Measurements from ENCODE around the gene NRN1.
A peak's percentile ranks its signal among the peaks of the same experiment; 100 is the strongest.
"Not testable (repeated sequence)": the region's sequence is repeated elsewhere in the genome, so short reads cannot be mapped to it uniquely, and the experiment has no call there.

NRN1 gene

DNA sequence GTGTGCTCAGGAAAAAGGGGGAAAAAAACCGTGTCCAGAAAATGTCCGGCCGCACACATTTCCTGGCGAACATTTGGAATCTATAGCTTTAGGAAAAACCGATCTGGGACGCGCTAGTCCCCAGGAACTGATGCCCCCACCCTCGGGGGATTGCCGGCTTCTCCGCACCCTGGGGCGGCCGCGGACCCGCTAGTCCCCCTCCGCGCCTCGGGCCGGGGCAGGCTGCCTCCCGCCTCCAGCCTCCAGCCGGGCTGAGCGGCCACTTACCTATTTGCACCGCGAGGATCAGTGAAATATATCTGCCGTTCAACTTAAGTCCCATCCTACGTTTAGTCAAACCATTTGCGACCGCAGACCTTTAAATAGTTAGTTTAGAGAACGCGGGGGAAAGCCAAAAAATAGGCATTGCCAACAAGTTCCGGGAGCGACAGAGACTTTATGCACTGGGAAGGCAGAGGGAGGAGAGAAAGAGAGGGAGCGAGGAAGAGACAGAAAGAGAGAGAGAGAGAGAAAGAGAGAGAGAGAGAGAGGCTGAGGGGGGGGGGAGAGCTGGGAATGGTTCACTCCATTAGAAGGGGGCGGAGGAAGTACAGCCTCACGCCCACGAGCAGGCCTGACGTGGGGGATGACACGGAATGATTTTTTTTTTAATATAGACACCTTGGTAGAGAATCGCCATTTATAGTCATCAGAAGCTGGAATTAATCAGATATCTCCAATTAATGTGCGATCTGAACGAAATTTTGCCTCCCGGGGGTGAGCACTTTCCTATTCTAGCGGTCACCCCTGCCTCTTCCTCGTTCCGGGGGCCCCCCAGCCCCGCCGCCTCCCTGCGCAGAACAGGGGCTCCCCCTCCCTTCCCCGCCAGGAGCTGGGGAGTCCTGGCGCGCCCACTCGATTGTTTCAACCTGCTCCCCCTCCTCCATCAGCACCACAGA, at the start of gene NRN1:
TSS of gene NRN1 (minus strand) at position 498 of the 938 bp plus-strand sequence. CDS start at position 322, 176 bp downstream.
- peak; percentile 41 to 46 for DNase-seq

DNA sequence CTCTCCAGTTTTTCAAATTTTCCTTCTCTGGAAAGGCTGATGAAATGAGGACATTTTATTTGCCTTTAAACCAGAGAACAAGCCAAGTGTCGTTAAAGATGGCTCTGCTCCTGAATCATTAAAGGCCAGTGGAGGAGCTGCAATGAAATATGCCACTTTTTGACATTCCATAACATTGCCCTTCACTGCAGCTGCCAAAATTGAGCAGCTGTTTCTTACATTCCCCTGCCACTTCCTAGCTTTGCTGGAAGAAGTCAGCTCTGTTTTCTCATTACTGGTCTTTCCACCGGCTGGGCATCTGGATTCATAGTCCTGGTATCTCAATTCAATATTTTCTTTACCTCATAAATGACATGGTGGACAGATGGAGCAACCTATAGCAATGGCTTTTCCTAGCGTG, 45.5 kb upstream of the NRN1 start:
- DNase-seq, result no peak

- DNase-seq, result no peak
Measured at GRCh38 chr6:6046716-6047115, 40.0 kb upstream of the NRN1 start.

GRCh38 chr6:6039946-6040509, 33.3 kb upstream of the NRN1 start:
- DNase-seq, result no peak

DNA sequence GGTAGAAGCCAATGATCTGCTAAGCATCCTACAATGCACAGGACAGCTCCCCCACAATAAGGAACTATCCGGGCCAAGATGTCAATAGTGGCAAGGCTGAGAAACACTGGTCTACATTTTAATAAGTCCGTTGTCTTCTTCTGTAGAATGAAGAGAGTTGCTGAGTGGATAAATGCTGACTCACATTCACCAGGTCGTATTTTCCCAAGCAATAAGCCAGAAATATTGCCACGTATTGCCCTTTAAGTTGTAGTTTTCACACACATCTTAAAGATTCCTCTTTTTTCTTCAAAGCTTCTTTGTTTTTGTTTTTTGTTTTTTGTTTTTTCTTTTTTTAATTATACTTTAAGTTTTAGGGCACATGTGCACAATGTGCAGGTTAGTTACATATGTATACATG, 30.5 kb upstream of the NRN1 start:
- no peak for DNase-seq

DNA sequence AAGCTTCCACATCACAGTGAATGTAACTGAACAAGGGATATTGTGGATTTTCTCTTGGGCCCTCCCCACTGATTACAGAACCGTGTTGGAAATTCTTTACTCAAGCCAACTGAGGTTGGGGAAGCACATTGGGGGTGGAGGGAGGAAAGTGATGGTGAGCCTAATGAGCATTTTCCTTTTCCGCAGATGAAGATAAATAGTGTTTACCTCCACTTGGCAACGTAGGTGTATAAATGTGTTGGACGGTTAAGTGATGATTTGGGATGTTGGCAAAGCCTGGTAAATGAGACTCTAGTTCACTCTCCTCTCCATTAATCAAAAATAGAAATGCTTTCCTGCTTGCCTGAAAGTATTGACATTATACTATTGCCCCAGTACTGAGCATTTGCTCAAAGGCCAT, 27.1 kb upstream of the NRN1 start:
- DNase-seq, result no peak

DNA sequence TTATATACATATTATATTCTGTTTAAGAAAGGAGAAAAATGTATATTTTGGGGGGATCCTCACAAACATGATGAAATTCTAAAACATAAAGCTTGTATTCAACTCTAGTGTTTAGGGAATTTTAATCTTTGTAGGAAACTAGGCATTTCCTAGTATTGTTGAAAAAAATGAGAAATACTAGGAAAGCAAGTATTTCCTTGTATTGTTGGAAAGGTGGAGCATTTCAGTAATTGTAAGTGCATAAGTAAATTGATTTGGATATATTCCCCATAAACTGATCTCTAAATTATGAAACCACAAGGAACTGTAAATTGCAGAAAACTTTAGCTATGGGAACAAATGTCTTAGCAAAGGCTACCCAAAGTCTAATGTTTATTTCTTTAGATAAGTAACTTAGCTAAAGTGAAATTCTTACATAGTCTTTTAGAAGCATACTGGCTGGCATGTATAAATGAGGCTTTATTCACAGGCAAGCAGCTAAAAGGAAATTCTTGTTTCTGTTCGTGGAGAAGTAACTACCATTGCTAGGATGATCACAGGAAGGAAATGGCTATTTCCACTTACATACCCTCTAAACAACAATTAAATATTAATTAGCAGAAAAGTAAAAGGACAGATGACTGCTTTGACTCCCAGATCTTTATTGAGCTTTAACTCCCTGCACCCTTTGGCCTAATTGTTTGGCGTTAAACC, 19.9 kb upstream of the NRN1 start:
- DNase-seq, result no peak

- no peak for DNase-seq
Measured at GRCh38 chr6:6025736-6026135, 19.0 kb upstream of the NRN1 start.

DNA sequence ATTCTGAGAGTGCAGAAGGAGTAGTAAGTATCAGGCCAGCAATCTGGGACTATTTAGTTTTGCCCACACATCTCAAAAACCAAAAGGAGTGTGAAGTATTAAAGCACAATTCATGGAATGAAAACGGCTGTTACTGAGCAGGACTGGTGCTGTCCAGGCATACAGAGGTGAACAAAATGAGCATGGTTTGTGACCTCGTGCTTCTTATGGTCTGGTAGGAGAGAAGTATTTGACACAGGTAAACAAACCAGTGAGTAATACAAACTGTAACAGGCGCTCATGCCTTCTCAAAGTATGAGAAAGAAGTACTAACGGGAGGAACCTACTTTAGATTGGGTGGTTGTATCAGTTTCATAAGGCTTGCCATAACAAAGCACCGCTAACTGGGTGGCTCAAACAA, 17.5 kb upstream of the NRN1 start:
- DNase-seq, result no peak

GRCh38 chr6:6022841-6023240, 16.1 kb upstream of the NRN1 start:
- not testable (repeated sequence) for DNase-seq

GRCh38 chr6:6008648-6009421, 2.1 kb upstream of the NRN1 start:
- DNase-seq, result peak; percentile 74 to 90

DNA sequence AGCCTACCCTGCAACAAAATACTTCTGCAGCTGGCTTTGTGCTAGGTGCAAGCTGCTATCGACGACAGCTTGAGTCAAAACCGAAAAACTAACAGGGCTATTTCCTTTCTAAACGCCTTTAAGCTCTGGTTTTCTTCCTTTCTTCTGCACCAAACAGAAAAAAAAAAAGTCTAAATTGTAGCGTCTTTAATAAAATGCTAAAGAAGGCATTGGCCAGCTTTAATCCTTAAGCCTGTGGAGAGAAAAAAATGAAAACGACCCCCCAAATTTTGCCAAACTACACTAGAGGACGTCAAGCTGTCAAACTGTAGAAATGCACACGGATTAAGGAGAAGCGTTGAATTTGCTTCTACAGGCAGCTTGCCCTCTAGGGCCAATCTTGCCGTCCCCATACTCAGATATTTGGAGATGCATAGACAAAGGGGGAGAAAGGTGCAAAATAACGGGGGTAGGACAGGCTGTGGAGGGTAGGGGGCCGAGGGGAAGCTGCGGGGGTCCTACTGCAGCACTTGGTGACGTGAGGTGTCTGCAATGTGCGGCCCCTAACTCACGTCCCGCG, 1.4 kb upstream of the NRN1 start:
- DNase-seq, result peak; percentile 55 to 62

DNA sequence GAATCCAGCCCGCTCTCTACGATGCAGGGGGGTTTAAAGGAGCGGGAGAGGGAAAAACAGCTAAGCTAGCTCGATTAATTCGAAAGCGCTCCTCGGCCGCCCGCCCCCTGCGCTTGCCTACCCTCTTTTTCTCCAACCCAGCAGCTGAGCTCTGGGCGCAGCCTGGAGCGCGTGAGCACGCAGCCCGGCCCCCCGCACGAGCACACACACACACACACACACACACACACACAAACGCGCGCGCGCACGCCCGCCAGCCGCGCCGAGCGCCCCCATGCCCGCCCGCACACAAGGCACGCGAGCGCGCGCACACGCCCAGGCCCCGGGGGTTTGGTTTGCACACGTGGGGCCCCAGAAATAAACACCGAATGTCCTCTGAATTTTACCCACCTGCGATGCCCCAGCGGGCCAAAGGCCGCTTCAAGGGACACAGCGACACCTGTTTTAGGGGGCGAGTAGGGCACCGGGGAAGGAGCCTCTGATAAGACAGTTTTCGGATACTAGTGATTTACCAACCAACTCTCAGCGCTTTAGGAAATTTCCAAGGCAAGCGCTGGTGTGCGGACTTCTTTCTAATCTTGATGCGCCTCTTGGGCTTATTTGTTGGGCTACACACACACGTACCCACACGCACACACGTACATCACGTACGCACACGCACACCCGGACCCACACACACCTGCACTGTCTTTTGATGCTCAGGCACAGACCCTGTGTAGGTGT, 802 bp upstream of the NRN1 start:
- DNase-seq, result peak; percentile 55 to 62

- DNase-seq, result no peak
Measured at GRCh38 chr6:6006006-6006427, 708 bp downstream of the NRN1 start.

DNA sequence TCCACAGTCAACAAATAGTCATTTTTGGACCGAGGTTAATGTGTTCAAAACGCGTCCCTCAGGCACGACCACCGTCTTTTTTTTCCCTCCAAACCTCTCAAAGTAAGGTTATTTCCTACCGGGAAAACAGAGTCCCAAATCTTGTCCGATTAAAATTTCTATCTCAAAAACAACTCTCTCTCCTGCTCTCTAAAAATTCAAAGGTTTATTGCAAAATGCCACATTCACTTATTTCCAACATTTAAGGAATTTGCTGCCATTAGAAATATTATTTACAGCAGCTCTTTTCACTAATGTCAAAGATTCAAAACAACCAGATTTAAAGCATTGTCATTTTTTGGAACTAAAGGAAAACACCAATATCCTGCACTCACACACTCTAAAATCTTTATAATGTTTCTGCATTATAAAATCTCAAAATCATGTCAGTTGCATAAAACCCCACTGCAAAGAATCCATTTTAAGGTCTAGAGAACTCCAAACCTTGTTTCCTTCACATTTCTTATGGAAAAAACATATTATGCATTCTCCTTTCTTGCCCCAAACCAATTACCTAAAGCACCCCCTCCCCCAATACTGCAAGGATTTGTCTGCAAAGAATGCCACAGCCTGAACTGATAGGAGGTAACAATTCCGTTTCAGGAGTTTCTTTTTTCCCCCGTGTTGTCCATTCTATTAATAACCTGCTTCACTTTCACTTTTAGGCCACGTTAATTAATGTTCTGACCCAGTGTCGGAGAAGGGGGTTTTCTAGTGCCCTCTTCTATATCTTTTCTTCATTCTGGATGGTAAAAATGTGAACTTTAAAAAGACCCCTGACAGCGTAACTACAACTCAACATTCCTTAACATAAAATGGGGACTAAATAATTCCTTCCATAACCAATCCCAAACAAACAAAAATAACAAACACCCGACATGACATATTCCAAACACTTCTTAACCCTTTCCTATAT, 1.4 kb downstream of the NRN1 start:
- no peak for DNase-seq

DNA sequence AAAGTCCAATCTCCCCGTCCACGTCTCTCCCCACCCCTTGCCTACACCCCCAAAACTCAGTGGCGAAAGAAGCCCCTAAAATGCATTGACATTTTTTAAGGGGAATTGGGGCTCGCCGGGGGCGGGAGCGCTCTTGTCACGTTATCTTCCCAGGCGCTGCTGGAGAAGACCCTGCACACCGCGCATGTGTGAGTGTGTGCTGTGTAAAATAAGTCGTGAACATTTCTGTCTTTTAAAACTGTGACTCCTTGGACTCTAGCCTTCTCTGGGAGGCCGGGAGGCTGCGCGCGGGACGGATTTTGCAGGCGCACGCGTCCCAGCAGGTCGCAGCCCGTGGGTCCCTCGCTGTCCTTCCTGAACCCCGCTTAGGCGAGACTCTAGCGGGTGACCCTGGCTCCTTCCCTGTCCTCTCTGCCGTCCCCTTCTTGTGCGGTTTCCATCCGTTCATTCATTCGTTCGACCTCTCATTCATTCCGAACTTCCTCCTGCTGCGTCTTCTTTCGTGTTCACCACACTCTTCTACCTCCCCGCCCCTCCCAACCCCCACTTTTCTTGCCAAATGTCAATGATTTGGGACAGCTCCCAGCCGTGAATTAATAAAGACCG, 2.2 kb downstream of the NRN1 start:
- DNase-seq, result peak; percentile 38 to 52

GRCh38 chr6:6003621-6004366, 2.9 kb downstream of the NRN1 start:
- DNase-seq, result peak; percentile 66 to 68

DNA sequence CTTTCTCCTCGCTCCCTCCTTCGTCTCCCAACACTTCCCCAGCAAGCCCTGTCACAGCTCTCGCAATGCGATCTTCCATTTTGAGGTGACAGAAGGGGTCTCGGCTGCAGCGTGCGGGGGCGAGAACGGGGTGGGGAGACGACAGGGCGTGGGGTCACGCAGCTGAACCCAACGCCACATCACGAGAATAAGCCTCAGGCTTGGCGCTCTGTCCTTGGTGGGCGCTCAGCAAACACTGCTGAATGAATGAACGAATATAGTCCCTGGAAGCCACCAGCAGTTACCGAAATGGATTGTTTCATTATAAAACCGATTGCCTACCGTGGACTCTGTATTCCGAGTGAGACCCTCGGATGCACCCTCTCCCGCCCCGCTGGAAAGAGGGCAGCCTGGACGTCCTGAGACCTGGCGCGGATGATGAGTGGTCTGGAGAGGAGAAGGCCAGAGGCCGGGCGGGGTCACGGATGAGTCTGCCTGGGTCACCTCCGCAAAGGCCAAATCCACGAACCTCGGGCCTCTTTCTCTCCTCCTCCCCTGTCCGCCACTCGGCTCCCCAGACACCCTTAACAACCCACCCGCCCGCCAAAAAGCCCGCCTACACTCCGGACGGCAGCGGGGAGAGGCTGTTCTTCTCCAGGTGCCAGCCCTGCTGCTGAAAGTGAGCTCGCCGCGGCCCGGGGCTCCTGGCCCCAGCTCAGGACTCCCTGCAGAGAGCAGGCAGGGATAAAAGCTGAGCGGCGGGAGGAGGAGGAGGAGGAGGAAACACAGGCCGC, 3.7 kb downstream of the NRN1 start:
- no peak for DNase-seq

Measured in Kasumi-1 (cell line).